Activated T-helper 9 cell treated with anti-CD3 and anti-CD28 coated beads, Interleukin-2, amount 50 U/mL, for 16 hours (primary cell): Measurements from ENCODE around the gene KIF1C.

Experiments
- DNase-seq: peaks from one replicate; pipeline ENCODE4 v3.0.0-alpha.2; 2020; ENCODE audit warnings: low read depth

Gene KIF1C

DNA sequence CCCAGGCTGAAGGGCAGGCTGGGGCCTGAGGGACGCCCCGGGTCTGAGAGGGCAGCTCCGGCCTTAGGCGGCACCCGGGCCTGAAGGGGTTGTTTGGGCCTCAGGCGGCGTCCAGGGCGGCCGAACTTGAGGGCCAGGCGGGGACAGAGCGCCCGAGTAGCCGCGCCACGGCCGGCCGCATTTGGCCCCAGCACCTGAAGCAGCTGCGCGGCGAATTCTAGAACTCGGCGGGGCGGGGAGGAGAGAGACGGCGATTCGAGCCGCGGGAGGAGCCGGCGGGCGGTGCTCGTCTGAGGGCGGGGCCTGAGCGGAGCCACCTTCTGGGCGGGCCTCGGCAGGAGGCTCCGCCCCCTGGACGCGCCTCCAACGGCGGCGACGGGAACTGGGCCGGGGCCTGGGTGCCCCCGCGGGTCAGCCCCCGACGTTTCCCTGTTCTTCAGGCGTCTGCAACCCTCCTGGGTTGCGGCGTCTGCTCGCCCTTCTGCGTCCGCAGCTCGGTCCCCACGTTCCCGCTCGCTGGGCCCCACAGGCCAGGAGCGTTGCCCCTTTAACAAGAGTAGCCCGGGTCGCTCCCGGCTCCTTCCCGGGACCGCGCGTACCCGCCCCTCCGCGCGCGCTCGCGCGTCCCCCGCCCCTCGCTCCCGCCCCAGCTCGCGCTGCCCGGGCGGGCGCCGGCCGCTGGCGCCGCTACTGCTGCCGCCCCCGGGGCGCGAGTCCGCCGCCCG, at the start of gene KIF1C, which contains the start of gene INCA1:
Gene KIF1C, plus strand, starts transcription at position 649 of the 725 bp plus-strand sequence. CDS start 2,297 bp downstream, outside the sequence.
Gene INCA1, minus strand, starts transcription at position 221 of the 725 bp plus-strand sequence. CDS start 3,085 bp downstream, outside the sequence.
- peak; percentile 86 for DNase-seq

DNA sequence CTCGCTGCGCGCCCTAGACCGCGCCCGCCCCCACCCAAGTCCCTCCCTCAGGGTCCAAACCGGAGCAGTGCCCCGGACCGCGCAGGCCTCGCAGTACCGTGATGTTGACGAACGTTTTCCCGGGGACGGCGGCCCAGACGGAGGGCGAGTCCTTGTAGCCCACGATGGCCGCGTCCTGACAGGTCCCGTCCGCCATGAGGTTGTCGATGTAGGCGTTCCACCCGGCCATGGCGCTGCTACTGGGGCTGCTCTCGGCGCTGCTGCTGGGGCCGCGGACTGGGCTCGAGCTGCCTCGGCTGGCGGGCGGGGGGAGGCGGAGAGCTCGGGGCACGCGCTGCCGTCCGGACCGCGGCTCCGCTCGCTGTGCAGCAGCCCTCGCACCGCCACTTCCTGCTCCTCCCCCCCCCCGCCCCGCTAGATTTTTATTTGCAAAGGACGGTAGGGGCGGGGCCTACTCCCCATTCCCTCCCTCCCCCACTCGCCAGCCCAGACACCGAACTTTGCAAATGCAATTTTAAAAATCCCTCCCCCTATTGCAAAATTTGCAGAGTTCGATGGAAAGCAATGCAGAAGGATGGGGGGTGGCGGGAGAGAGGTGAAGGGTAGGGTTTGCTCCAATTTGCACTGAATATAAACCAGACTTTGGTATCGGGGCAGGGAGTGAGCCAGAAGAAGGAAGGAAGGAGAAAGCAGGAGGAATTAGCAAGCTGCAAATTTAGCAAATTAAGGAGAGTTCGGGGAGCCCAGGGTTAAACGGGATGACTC, 49.4 kb upstream of the KIF1C start, which contains the start of gene PFN1:
Gene PFN1, minus strand, starts transcription at position 365 of the 765 bp plus-strand sequence. Its CDS starts 136 bp downstream, at position 229.
- DNase-seq: peak; percentile 85

DNA sequence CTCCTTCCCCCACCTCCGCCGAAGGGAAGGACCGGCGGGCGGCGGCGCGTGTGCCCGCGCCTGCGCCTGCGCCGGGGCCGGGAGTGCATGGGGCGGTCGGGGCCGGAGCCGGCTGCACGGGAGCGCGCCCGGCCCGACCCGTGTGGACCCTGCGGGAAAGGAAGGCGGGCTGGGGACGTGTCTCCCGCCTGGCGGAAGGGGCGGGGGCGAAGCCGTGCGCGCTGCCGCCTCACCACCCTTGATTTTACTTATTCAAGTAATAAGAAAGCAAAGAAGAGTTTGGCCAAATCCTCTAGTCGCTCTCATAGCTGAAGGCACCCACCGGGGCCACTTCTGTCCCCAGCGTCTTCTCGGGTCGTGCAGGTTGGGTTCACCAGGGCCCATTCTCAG, 48.8 kb upstream of the KIF1C start:
- peak; percentile 67 for DNase-seq

DNA sequence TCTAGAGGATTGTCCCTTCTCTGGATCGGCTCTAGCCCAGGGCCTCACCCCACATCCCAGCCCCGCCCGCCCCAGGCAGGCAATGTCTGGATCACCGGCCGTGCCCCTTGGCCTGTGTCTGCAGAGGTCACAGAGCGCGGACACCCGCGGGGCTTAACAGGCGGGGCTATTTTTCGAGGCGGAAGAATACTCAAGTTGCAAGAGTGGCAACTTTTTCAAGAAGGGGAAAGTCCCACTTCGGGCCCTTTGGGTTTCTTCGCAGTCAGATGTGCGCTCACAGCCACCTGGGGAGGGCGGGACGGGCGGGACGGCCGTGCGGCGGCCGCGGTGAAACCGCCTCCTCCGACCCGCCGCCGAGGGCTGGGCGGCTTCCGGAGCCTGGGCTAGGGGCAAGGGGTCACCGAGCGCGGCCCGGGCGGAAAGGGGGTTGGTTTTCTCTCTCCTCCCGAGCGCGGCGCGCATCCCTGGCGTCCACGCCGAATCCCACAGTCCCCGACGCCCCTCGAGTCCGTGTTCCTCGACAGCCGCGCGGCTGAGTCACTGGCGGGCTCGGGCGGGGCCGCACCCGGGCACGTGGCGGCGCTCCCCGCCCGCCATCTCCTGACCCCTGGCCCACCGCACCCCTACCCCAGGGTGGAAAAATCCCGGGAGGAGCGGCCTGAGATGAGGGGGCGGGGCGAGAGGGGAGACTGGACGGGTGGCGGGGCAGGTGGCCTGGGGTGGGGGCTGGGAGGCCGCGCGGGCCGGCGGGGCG, 48.3 kb upstream of the KIF1C start:
- DNase-seq: peak; percentile 63

DNA sequence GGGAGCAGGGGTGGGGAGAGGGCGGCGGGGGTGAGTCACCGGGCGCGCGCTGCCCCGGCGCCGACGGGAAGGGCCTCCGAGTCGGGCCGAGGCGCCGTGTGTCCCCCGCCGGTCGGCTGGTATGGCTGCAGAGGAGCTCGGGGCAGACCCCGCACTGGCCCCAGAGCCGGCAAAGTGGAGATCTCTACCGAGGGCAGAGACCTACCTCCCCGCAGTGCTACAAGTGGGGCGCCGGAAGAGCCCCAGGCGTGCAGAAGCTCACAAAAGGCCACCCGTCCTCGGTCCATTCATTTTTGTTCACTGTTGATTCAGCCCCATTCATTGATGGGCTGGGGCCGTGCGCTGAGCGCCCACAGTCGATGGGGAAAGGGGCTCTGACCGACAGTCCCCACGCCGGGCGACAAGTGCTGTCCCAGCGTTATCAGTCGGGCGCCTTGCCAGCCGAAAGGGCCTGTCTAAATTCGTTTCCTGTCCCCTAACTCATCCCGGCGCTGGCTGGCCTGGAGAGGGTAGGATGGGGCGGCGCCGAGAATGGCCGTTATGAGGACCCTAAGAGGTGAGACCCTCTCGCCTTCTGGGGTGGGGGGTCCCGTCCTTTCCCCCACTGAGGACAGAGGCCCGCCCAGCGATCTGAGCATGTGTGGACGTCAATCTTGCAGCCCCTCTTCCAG, 47.5 kb upstream of the KIF1C start:
- peak; percentile 23 for DNase-seq

DNA sequence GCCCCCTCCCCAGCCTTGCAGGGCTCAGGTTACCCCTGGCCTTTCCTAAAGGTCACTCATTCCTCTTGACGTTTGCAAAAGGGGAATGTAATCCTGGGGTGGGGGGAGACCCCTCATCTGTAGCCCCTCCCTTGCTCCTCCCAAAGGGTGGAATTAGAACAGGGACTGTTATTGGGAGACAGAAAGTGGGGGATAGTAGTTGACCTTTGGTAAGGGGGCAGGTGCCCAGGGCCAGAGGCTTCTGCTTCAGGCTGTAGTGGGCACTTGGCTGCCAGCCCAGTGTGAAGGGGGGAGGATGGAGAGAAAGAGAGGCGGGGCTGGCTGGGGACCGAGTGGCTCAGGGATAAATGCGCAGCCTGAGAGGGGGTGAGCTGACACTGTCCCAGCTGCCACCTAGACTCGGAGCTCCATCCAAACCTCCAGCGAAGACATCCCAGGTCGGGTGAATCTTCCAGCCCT, 47.0 kb upstream of the KIF1C start, which contains the start of gene ENO3:
Gene ENO3, plus strand, starts transcription at position 374 of the 459 bp plus-strand sequence. CDS start 711 bp downstream, outside the sequence.
- DNase-seq: no peak

DNA sequence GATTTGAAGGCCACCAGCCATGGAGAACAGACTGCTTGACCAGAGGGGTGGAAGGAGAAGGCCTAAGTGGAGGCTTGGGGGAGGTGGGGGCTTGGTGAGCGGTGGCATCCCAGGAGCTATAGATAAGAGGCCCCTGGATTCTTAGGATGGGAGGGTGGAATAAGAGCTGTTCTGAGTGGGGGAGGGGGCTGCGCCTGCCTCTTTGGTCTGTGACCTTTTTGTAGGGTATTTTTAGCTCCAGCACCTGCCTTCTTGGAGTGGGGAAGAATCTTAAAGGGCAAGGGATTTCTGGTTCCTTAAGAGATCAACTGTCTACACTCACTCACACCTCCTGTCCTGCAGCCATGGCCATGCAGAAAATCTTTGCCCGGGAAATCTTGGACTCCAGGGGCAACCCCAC, 46.3 kb upstream of the KIF1C start:
- DNase-seq: no peak

DNA sequence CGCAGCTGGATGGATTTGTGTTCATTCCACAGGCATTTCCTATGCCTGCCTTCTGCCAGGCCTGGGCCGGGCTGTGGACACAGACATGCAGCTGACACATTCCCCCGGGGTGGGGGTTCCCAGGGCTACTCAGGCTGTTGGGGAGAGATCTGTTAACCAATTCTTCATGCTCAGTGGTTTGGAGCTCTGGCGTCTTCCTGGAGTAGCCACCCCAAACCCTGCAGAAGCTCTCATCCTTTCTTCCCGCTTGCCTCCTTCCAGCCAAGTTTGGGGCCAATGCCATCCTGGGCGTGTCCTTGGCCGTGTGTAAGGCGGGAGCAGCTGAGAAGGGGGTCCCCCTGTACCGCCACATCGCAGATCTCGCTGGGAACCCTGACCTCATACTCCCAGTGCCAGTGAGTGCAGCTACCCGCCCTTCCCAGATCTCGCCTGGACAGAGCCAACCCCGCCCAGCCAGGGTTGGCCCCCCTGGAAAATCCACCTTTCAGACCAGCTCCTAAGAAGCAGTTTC, 44.2 kb upstream of the KIF1C start:
- no peak for DNase-seq

DNA sequence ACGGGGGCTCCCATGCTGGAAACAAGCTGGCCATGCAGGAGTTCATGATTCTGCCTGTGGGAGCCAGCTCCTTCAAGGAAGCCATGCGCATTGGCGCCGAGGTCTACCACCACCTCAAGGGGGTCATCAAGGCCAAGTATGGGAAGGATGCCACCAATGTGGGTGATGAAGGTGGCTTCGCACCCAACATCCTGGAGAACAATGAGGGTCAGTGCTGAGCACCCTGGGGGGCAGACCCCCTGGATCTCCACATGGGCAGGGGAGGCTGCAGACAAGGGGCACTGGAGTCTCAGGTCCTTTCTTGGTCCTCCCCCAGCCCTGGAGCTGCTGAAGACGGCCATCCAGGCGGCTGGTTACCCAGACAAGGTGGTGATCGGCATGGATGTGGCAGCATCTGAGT, 42.7 kb upstream of the KIF1C start:
- DNase-seq: no peak

DNA sequence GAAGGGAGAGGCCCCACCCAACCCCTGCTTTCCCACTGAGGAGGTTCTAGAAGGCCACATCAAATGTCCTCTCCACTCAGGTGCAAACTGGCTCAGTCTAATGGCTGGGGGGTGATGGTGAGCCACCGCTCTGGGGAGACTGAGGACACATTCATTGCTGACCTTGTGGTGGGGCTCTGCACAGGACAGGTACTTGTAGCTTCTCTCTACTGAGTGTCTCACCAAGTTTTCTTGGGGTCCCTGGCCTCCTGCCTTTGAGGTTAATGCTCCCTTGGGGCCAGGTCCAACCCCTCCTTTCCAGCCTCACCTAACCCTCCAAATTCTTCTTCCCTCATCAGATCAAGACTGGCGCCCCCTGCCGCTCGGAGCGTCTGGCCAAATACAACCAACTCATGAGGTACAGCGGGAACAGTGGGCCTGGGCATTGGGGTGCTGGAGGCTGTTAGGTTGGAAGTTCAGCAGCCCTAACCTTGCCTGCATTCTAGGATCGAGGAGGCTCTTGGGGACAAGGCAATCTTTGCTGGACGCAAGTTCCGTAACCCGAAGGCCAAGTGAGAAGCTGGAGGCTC, 41.2 kb upstream of the KIF1C start:
- peak; percentile 23 for DNase-seq

DNA sequence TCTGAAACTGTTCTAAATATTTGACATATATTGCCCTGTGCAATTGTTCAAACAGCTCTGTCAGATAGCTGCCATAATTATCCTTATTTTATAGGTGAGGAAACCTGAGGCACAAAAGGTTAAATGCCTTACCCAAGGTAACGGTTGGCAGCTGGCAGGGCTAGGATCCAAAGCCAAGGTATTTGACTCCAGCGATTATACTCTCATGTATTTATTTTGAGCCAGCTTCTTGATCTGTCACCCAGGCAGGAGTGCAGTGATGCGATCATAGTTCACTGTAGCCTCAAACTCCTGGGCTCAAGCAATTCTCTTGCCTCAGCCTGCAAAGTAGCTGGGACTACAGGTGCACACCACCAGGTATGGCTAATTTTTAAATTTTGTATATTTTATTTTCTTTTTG, 39.6 kb upstream of the KIF1C start:
- DNase-seq: no peak

DNA sequence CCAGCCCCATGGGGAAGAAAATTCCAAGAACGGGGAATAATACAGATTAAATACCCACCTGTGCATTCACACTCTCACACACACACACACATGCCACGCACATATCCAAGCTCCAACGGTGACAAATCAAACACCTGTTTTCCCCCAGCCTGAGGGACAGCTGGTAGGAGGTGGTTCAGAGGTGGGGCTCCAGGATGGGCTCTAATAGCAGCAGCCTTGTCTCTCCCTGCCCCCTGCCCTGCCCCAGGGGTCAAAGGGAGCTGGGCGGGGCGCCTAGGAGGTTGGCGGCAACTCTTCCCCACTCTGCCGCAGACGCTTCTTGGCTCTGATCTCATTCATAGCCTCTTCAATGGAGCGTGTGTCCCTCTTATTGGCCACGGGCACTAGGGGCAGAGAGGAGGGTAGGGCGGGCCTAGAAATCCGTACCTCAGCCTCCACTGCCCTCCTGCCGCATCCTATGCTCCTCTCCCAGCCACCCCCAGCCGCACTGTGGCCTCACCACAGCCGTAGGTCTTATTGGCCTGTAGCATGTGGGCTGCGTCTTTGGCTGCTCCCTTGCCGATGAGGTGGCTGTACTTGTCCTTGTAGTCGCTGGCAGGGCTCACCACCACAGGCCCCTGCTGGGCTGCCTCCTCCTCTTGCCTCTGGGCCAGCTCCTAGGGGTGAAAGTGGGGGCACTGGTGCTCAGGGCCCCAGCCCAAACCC, 38.3 kb upstream of the KIF1C start:
- no peak for DNase-seq

DNA sequence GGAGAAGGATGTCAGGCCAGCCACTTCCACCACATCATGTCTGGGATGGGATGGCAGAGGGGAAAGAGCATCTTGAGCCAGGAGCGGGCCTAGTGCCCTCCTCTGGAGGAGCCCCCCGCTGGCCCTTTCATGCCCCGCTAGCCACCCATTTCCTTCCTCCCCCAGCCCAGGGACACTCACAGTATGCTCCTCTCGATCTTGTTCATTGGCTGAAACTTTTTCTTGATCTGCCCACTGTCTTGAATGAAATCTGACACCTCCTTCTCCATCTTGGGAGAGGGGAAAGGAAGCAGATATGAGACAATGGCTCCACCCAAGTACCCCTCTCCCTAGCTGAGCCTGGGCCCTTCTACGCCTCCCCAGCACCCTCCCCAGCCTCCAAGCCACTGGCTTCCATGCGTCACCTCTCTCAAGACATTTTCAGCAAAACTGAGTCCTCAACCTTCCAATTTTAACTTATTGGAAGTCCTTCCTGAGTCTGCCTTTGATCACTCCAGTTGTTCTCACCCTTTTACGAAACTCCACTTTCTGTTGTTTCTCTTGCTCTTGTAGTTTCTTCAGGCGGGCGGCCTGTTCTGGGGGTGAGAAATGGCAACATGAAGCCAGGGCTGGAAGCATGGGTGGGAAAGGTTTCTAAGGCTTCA, 37.3 kb upstream of the KIF1C start:
- DNase-seq: no peak

DNA sequence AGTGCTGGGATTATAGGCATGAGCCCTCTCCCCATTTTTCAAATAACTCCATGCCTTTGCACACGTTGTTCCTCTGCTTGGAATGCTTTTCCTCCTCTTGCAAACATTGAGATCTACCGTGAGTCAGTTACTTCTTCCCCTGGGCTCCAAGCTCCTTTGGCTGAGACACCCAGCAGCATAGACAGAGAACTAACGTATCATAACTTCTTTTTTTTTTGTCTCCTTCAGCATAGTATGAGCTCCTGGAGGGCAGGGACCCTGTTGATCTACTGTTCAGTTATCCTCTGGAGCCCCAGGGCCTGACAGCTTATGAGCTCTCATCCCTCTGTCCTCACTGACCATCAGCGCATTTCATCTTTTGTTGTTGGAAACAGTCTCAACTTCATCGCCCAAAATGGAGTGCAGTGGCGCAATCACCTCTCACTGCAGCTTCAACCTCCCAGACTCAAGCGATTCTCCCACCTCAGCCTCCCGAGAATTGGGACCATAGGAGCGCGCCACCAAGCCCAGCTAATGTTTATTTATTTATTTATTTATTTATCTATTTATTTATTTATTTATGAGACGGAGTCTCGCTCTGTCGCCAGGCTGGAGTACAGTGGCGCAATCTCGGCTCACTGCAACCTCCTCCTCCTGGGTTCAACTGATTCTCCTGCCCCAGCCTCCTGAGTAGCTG, 32.3 kb upstream of the KIF1C start:
- no peak for DNase-seq

DNA sequence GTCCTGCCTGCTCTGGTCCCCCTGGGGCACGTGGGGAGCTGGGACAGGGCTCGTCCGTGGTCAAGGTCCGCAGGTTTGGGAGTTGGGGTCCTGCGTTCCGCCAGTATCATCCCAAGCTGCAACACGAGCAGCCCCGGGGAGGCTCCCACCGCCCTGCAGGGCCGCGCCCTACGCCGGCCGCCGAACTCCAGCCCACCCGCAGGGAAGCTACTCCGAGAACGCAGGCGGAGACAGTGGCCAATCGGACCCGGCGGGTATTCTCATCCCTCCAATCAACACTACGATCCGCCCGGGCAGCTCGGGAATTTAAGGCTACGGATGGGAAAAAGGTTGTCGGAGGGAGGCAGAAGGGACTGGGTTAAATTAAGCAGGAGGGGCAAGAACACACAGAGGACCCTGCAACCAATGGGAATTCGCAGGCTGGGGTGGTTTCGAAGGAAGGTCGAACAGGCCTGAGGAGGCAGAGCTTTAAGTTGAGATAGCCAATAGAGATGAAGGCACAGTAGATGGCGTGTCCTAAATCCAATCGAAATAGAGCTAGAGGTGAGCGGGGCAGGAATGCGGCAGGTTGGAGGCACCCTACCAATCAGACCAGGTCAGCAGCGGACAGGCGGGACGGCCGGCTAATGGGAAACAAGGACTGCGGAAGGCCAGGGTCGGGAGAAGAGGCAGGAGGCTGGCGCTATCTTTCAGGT, 30.8 kb upstream of the KIF1C start:
- DNase-seq: peak; percentile 83

DNA sequence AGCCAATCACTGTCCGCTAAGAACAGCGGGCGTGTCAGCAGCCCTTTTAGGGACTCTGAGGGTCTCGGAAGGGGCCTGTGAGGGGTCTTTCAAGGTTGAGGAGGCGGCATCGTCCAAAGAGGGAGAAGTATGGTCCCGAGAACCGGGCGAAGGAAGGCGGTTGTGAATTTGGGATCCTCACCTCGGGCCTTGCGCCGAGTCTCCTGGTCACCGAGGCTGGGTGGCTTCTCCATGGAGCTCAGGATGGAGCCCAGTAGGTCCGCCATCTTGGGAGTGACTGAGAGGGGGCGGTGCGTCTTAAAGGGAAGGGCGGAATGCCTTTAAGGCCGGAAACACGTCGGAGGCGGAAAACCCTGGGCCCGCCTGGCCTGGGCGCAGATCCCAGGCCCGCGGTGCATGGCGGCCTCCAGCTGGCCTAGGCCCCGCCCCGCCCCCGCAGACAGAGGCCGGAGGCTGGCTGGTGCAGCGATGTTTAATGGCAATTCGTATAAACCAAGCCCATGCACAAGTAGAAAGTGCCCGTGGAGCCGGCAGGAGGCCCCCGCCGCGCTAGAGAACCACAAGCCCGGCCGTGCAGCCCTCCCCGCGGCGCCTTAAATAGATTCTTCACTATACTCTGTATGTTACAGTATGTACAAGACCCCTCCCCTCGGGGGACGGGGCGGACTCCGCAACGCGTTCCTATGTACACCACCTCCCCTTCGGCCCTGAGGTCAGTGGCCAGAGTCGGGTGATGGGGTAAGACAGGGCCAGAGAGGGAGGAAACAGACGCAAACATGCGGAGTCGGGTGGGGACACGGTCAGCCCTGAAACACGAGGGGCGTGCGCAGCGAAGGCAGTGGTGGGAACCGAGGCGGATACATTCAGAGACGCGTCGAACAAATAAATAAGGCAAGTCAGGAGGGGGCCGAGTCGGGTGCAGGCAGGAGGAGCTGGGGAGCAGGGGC, 29.9 kb upstream of the KIF1C start, which contains the start of gene SPAG7:
Gene SPAG7, minus strand, starts transcription at position 279 of the 947 bp plus-strand sequence. Its CDS starts 13 bp downstream, at position 266.
- peak; percentile 87 for DNase-seq

DNA sequence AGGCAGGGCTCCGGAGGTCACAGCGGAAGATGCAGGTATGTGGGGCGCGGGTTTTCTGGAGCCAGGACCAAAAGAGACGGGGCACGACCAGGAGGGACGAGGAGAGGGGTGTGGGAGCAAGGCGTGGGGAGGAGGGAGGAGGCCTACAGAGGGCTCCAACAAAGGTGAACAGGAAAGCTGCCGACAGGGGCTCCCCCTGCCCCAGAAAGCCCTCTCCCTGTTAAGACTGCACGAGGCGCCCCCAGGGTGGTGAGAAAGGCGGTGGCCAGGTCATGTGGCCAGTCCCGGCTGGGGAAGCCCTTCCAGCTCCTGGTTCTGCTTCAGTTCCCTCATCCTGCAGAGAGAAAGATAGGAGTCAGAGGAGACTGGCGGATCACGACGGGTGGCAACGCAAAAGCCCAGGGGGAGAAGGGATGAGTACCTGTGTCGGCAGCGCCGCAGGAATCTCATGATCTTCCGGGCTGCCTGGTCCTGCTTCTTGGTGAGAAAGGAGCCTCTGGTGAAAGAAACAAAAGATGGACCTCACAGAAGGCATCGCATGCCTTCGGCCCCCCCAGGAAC, 29.2 kb upstream of the KIF1C start:
- peak; percentile 26 for DNase-seq
